ENCODE data around the gene IGFALS.

The IGFALS gene

DNA sequence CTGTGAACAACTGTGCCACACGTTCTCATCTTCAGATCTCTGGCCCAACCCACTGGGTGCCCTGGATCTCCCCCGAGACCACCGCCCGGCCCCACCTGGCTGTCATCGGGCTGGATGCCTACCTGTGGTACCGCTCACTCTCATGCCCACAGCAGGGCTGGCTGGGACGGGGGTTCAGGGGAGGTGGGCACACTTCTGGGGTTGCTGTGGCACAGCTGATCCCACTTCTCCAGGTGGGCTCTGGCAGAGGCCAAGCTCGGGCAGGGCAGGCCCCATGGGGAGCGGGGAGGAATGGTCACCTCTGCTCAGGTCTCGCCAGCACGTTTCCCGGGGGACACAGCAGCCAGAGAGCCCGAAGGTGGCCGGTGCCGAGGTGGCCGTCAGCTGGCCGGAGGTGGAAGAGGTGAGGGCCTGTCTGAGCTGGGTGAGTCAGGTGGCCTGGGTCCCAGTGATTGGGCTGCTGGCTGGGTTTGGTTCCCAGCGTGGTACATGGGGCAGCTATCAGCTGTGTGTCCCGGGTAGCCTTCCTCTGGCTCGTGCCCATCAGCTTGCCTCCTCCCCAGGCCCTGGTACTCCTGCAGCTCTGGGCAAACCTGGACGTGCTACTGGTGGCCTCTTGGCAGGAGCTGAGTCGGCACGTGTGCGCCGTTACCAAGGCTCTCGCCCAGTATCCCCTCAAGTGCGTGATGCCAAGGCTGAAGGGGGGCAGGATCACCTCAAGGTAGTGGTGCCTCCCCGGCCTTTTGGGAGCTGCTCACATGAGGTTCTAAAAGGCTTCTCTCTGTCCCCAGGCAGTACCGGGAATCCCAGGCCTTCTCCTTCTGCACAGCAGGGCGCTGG lies 18.3 kb downstream of the IGFALS start:
- no peak for DNase-seq

DNA sequence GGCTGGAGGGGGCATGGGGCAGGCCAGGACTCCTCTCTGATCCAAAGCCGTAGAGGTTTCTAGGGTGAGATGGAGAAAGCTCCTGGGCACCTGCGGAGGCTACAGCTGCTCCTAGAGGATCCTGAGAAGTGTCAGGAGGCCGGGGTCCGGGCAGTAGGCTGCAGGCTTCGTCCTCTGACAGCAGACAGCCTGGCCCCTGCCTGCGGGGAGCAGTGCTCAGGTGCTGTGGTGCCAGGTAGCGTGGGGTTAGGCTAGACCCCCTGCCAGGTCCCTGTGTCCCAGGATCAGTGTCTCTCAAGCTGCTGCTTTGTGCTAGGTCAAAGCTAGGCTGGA lies 19.1 kb downstream of the IGFALS start:
- DNase-seq: no peak

DNA sequence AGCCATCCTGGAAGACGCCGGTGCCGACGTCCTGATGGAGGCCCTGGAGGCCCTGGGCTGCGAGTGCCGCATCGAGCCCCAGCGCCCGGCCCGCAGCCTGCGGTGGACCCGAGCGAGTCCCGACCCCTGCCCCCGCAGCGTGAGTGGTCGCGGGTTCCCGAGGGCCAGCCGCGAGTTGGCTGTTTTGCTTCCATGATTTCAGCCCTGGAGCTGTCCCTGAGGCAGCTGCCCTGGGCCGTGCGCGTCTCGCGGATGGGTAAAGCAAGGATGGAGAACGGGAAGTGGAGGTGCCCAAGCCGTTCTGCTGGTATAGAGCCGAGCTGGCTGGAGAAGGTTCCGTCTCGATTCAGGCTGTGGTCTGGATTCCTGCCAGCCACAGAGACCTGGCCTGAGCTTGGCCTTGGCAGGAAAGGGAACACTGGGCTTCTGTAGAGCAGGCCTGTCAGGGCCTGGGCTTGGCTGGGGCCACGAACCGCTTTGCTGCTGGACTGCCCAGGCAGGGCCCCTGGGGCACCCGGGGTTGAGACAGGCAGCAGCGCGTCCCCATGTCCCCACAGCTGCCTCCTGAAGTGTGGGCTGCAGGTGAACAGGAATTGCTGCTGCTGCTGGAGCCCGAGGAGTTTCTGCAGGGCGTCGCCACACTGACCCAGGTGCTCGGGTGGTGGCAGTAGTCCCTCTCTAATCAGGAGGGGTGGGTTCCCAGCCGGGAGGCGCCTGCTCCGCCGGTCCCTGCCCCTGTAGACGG lies 19.6 kb downstream of the IGFALS start:
- peak; percentile 10 to 20 for DNase-seq

DNA sequence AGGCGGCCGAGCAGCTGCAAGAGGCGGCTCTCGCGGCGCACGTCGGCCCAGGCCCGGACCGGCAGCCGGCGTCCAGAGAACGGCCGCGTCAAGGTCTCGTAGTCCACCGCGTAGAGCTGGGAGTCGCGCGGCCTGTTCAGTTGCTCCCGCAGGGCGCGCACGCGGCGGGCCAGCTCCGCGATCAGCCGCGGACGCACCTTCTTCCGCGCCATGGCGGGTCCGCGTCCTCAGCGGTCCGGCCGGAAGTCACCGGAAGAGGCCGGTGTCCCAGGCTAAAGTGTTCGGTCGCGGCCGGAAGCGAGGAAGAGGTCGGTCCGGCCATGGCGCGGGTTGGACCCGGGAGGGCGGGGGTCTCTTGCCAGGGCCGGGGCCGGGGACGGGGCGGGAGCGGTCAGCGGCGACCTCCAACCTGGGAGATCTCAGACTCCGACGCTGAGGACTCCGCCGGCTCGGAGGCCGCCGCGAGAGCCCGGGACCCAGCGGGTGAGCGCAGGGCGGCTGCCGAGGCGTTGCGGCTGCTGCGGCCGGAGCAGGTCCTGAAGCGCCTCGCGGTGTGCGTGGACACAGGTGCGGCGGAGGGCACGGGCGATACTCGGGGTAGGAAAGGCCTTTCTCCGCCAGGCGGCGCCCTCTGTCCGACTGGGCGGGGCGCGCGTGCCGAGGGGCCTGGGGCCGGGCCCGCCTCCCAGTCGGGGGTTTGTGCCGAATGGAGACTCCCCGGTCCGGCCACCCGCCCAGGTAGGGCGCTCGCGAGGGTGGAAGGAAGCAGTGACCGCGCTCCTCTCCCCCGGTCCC lies 20.4 kb downstream of the IGFALS start, which contains the start of gene MRPS34:
TSS of gene MRPS34 (minus strand) at position 227 of the 795 bp plus-strand sequence. CDS start at position 212, 15 bp downstream.
- DNase-seq: peak; percentile 51 to 58

DNA sequence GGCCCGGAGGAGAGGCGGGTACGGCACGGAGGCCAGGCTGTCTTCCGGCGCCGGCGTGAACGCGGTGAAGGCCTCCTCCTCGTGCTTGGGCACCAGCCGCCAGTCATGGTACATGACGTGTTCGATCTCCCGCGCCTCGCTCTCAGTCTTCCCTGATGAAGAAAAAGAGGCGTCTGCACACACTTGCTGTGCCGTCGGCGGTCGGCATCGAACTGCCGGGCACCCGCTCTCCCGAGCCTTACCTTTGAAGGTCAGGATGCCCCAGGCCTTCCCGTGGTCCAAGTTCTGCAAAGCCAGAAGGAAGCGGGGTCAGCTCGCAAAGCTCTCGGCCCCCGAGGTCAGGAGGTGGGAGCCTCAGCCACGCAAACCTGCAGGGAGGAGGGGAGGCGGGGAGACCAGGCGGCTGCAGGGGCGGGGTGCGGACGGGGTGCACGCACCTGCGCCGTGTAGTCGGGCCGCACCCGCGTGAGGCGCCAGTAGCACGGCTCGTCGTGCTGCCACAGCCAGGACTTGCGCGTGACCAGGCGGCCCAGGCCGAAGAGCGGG lies 21.1 kb downstream of the IGFALS start, which contains the start of gene EME2:
TSS of gene EME2 (plus strand) at position 449 of the 546 bp plus-strand sequence. CDS start 418 bp downstream, outside the sequence.
- no peak for DNase-seq

DNA sequence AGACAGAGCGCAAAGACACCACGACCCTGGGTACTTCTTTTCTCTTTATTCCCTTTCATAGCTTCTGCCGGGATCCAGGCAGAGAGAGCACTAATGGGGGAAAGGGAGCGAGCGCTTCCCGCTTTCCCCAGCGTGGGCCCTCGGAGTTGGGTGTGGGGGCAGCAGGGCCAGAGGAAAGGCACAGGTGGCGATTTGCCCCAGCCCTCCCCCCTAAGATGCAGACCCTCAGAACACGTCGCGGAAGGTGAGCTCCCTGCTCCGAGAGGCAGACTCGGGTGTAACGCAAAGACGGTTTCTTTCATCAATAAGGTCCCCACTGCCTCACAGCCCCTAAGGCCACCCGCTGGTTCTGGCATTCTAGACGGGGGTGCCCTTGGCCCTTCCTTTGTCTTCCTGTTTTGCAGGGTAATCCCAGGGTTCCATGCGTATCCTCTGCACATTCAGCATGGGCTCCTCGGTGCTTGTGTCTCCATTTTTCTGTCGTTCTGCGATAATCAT lies 21.6 kb downstream of the IGFALS start:
- no peak for DNase-seq

DNA sequence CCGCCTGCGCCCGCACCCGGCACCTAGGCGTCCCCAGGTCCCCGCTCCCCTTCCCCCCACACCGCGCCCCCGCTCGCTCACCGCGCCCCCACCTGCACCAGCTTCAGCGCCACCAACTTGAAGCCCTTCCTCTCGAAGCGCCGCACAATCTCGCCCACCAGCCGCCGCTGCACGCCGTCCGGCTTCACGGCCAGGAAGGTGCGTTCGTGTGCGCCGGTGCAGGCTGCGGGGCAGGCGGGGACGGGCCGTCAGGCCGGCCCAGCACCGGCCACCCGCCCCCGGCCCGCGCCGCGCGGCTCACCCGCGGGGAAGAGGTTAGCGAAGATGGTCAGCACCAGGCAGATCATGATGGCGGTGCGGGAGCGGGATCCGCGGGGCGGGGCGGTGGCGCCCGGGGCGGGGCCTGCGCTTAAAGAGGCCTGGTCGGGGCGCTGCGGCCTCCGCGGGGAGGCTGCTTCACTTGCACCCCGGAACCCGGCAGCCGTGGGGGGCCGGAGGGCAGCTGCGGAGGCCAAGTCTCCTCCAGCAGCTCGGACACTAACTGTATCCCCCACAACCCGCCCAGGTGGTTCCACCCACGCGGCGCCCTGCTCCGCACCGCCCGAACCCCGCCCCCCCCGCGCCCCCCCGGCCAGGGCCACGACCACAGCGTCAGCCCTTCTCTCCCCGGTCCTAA lies 22.2 kb downstream of the IGFALS start, which contains the start of gene NME3:
TSS of gene NME3 (minus strand) at position 356 of the 676 bp plus-strand sequence. CDS start at position 347, 9 bp downstream.
- DNase-seq: peak; percentile 41 to 58

DNA sequence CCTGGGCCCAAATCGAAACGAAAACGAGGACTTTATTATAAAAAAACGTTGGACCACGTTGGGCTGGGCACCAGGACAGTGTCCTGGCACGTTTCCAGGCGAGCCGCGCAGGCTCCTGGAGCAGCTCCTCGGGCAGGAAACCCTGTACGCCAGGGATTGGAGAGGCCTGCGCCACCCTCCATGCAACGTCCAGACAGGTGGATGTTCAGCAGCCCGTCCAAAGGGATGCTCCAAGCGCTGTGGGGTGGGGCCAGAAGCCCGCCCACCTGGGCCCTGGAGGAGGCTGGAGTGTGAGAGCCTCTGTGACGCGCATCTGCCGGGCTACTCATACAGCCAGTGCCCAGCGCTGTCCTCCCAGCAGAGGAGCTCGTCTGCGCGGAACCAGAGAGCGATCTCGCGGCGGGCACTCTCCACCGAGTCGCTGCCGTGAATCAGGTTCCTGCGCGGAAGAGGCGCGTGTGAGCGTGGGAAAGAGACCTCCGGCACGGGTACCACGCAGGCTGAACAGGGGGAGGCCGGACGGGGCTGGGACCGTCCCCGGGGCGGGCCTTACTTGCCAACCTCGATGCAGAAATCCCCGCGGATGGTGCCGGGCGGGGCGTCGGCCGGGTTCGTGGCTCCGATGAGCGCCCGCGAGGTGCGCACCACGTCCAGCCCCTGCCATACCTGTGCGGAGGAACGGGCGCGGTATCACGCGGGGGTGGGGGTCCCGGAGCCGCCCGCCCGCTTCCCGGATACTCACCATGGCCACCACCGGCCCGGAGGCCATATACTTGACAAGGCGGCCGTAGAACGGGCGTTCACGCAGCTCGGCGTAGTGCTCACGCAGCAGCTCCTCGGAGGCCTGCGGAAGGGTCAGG lies 22.9 kb downstream of the IGFALS start:
- DNase-seq: no peak

DNA sequence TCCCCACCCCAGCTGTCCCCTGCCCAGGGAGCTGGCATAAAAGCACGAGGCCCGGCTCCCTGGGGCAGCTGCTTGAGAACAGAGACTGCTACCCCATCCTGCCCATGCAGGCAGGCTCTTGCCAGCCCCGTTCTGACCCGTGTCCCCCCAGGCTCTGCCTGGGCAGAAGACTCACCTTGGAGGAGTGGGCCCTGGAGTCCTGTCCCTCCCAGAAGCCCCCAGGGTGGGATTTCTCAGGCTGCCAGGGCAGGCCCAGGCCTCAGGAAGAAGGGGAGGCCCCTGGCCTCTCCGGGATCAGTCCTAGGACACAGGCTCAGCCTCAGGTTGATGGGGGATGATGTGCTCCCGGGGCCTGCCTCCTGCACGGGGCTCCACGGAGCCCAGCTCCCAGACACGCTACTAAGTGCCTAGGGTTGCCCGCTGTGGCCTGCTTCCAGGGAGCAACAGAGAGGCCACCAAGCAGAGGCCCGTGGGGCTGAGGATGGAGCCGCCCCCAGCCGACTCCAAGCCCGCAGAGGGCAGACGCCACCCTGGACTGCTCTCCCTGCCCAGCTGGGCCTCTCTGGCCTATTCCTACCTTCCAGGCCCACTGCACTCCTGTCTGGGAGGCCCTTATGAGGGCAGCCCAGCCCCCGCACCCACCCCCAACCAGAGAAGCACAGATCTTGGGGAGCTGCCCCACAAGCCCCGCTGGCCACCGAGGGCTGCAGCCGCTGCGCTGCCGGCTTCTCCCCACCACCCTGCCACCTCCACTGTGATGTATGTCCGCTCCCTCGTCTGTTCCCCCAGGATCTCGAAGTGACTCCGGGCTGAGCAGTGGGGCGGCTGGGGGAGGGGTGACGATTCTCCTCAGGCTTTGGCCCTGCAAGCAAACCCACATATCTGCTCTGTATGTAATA lies 23.9 kb downstream of the IGFALS start:
- DNase-seq: no peak

DNA sequence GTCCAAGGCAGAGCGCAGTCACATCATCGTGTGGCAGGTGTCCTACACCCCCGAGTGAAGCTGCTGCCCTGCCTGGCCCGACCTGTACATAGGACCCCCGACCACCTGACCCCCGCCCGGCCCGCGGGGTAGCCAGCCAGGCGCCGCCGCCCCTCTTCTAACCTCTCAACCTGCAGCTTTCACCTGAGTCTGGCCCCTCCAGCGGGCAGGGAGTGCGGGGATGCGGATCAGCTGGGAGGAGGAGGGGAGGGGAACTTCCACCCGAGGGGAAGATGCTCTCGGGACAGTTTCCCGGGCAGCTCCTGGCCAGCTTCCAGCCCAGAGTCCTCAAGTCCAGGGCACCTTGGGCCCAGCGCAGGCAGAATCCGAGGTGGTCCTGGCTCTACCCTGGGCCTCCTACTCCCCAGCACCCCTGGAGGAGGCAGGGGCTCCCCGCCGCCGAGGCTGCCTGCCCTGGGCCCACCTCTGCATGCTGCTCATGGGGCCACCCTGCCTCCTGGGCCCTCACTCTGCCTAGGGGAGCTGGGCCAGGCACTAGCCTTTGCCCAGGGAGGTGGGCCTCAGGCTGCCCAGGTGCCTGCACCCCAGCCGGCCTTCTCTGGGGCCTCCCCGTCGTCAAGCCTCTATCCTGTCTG lies 24.6 kb downstream of the IGFALS start:
- no peak for DNase-seq

DNA sequence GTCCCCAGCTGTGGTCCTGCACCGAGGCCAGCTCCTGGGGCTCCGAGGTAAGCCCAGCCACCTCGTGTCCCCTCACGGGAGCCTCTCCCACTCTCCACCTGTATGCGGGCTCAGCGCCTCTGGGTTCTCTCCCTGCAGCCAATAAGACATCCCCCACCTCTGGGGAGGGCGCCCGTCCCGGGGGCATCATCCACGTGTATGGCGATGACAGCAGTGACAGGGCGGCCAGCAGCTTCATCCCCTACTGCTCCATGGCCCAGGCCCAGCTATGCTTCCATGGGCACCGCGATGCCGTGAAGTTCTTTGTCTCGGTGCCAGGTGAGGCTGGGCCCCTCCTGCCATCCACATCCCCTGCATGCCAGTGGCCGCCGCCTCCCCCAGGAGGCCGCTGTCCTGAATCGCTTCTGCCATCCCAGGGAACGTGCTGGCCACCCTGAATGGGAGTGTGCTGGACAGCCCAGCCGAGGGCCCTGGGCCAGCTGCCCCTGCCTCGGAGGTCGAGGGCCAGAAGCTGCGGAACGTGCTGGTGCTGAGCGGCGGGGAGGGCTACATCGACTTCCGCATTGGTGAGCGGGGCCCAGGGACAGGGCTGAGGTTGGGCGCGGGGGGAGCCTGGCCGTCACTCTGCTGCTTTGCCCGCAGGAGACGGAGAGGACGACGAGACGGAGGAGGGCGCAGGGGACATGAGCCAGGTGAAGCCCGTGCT lies 25.3 kb downstream of the IGFALS start:
- DNase-seq: no peak

DNA sequence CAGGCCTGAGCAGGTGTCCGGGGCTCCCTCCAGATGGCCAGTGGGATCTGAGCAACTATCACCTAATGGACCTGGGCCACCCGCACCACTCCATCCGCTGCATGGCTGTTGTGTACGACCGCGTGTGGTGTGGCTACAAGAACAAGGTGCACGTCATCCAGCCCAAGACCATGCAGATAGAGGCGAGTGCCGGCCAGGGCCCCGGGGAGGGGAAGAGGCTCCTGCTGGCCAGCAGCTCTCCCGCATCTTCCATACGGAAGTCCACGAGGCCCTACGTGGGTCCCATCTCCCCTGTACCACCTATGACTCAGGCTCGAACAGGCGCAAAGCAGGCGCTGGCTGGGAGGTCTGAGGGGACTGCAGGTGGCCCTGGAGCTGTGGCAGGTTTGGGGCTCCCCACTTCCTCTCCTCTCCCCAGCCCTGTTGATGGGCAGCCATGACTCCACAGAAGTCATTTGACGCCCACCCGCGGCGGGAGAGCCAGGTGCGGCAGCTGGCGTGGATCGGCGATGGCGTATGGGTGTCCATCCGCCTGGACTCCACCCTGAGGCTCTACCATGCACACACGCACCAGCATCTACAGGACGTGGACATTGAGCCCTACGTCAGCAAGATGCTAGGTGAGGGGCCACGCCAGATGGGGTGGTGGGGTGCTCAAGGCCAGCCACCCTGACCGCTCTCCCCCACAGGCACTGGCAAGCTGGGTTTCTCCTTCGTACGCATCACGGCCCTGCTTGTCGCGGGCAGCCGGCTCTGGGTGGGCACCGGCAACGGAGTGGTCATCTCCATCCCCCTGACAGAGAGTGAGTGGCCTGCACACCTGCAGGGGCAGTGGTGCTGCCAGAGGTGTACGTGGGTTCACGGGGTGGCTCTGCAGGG lies 26.1 kb downstream of the IGFALS start:
- DNase-seq: no peak

DNA sequence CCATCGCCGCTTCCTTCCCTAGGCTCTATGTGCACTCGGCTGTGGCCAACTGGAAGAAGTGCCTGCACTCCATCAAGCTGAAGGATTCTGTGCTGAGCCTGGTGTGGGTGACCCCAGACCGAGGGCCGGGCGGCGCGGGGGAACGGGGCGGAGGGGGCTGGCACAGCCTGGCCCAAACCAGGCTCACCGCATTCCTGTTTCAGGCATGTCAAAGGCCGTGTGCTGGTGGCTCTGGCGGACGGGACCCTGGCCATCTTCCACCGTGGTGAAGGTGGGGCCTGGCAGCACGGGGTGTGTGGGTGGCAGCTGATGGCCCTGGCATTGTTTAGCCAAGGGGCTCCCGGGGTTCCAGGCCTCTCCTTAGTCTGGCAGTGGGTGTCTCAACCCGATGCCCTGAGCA lies 26.8 kb downstream of the IGFALS start:
- no peak for DNase-seq

DNA sequence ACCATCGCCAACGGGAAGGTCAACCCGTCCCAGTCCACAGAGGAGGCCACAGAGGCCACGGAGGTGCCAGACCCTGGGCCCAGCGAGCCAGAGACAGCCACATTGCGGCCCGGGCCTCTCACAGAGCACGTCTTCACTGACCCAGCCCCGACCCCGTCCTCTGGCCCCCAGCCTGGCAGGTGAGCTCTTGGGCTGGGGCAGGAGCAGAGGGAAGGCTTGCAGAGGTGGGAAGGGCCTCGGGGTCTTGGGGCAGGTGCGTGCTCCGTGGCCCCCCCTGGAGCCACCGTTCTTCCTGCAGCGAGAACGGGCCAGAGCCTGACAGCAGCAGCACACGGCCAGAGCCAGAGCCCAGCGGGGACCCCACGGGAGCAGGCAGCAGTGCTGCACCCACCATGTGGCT lies 27.3 kb downstream of the IGFALS start:
- DNase-seq: no peak

DNA sequence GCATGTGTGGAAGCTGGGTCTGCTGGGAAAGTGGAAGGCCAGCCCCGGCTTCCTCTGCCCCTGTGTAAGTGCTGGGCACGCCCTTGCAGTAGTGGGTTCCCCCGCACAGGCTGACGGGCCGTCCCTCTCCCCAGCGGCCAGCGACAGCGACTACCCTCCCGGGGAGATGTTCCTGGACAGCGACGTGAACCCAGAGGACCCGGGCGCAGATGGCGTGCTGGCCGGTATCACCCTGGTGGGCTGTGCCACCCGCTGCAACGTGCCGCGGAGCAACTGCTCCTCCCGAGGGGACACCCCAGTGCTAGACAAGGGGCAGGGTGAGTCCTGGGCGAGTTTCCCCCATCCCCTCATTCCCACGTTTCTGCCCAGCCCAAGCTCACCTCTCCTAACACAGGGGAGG lies 27.7 kb downstream of the IGFALS start:
- no peak for DNase-seq

DNA sequence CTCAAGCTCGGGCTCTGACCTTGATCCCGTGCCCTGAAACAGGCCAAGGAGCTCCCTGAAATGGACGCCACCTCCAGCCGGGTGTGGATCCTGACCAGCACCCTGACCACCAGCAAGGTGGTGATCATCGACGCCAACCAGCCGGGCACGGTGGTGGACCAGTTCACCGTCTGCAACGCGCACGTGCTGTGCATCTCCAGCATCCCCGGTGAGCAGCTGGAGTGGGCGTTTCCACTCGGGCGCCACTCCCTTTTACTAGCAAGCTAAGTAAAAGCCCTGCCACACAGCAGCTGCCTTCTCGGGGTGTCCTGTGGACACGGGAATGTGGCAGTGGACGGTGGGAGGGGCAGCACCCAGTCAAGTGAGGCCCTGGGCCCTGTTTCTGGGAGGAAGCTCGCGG lies 28.5 kb downstream of the IGFALS start:
- DNase-seq: no peak

Data from AML-193 (cell line).